Tibial nerve (tissue), 4 donors: ENCODE results near the gene MRPL44. TPM values are rescaled to one million over a fixed set of nuclear protein-coding genes. Genes with fewer than 3 reads are reported as not detected.

Source experiments
- DNase-seq, 2 donors: peaks; one replicate each; pipeline ENCODE4 v3.0.0-alpha.2; 2019; ENCODE audit warnings: low spot score in 2 of 2
- H3K27ac ChIP-seq, 4 donors: fragments of 200-600 bp; sonication (generic) in 3 of 4; one replicate each; pipeline ENCODE4 v1.5.1; 2017 to 2019; ENCODE audit warnings: mild to moderate bottlenecking in 1 of 4
- H3K27me3 ChIP-seq, 2 donors: fragments of 200-600 bp; sonication (generic) in 1 of 2; one replicate each; pipeline versions ENCODE4 v1.5.1 to v1.6.0; 2017 to 2019
- H3K36me3 ChIP-seq, 3 donors: fragments of 200-600 bp; sonication (generic); one replicate each; pipeline ENCODE4 v1.5.1; 2018 to 2019
- H3K4me1 ChIP-seq, 4 donors: fragments of 200-600 bp; sonication (generic) in 3 of 4; one replicate each; pipeline ENCODE4 v1.5.1; 2017 to 2019
- H3K4me3 ChIP-seq, 4 donors: fragments of 200-600 bp; sonication (generic) in 3 of 4; one replicate each; pipeline ENCODE4 v1.5.1; 2017 to 2019; ENCODE audit warnings: mild to moderate bottlenecking in 1 of 4, moderate library complexity in 1 of 4
- H3K9me3 ChIP-seq, 4 donors: fragments of 200-600 bp; sonication (generic) in 3 of 4; one replicate each; pipeline ENCODE4 v1.5.1; 2017 to 2019
- EP300 ChIP-seq, 2 donors: sonication (generic); formaldehyde crosslinking; IDR thresholded peaks; one replicate each; pipeline ENCODE4 v1.6.1; 2017; ENCODE audit warnings: antibody characterized with exemption in 2 of 2, mild to moderate bottlenecking in 1 of 2
- POLR2A ChIP-seq, 2 donors: fragments of 450-650 bp; IDR thresholded peaks; one replicate each; pipeline ENCODE4 v1.6.1; 2017; ENCODE audit warnings: antibody characterized with exemption in 2 of 2, mild to moderate bottlenecking in 2 of 2, moderate library complexity in 2 of 2
- WGBS, 2 donors: methylation state at CpG; one replicate each; pipeline ENCODE4 v1.1.5; 2018; 5-methylcytosine and 5-hydroxymethylcytosine counted together
- total RNA-seq, 4 donors: library from RNA; depleted of rRNA; stranded (reverse); fragments of >200 nt; gene quantifications; one replicate each; pipeline ENCODE4 v1.1.0, GENCODE V29; 2016
- TF ChIP-seq, protein P1 (sequence below), 5 experiments: fragments of 200-600 bp in 3 of 5; fragments of 450-650 bp in 2 of 5; sonication (generic) in 3 of 5; IDR thresholded peaks; one replicate each; pipeline ENCODE4 v1.5.1; 2016 to 2019; ENCODE audit warnings: antibody characterized with exemption in 5 of 5, mild to moderate bottlenecking in 3 of 5, moderate library complexity in 2 of 5

Gene MRPL44
- total RNA-seq, 4 donors from 2014 or later: 17.7 to 27.3 (median 20.2) TPM

DNA sequence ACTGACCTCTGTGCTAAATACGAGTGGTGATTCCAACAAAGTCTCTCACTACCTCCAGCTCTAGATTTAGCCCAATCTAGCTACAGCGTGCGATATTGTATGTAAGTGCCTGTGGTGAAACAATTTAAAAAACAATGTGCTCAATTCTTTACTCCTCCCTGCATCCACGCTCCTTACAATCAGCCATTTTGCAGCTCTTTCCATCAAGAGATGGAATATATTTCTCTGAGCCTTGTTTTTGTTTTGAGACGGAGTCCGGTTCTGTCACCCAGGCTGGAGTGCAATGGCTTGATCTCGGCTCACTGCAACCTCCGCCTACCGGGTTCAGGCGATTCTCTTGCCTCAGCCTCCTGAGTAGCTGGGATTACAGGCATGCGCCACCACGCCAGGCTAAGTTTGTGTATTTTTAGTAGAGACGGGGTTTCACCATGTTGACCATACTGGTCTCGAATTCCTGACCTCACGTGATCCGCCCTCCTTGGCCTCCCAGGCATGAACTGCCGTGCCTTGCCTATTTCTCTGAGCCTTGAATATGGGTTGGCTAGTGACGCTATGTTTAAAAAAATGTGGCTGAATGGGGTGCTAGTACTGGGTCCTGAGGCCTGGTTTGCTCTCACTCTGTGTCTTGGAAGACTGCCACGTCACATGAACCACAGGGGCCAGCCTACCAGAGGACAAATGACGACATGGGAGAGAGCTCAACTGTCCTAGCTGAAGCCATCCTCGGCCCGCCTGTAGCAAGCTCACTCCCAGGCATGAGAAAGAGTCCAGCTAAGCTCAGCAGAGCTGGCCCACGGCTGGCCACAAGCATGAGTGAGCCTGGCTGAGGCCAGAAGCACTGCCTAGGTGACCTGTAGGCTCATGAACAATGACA, 26.9 kb upstream of the MRPL44 start:
- H3K27ac ChIP-seq: peak overlapping the region in 2 of 4 donors; percentile 30 to 69
- TF ChIP-seq, protein P1, sequence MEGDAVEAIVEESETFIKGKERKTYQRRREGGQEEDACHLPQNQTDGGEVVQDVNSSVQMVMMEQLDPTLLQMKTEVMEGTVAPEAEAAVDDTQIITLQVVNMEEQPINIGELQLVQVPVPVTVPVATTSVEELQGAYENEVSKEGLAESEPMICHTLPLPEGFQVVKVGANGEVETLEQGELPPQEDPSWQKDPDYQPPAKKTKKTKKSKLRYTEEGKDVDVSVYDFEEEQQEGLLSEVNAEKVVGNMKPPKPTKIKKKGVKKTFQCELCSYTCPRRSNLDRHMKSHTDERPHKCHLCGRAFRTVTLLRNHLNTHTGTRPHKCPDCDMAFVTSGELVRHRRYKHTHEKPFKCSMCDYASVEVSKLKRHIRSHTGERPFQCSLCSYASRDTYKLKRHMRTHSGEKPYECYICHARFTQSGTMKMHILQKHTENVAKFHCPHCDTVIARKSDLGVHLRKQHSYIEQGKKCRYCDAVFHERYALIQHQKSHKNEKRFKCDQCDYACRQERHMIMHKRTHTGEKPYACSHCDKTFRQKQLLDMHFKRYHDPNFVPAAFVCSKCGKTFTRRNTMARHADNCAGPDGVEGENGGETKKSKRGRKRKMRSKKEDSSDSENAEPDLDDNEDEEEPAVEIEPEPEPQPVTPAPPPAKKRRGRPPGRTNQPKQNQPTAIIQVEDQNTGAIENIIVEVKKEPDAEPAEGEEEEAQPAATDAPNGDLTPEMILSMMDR (IDR thresholded peaks at IDR 0.05): no peak
- TF ChIP-seq POLR2A (IDR thresholded peaks at IDR 0.05) (no peak), EP300 (IDR thresholded peaks at IDR 0.05) (no peak)
- H3K9me3 ChIP-seq: peaks cover 0 to 7% (median 3%) of the 10 kb centered on the region in 4 donors
- H3K36me3 ChIP-seq: peaks cover 0 to 14% (median 0%) of the 10 kb centered on the region in 3 donors
- H3K27me3 ChIP-seq: no peaks in the 10 kb centered on the region
- H3K4me1 ChIP-seq: peaks cover 0 to 54% (median 20%) of the 10 kb centered on the region in 4 donors
- WGBS, 2 donors: 58 to 60% methylated on average over 23 of the region's 23 CpGs
- H3K4me3 ChIP-seq: no peak overlapping the region
- DNase-seq: peak in 1 of 2 donors; percentile 23

DNA sequence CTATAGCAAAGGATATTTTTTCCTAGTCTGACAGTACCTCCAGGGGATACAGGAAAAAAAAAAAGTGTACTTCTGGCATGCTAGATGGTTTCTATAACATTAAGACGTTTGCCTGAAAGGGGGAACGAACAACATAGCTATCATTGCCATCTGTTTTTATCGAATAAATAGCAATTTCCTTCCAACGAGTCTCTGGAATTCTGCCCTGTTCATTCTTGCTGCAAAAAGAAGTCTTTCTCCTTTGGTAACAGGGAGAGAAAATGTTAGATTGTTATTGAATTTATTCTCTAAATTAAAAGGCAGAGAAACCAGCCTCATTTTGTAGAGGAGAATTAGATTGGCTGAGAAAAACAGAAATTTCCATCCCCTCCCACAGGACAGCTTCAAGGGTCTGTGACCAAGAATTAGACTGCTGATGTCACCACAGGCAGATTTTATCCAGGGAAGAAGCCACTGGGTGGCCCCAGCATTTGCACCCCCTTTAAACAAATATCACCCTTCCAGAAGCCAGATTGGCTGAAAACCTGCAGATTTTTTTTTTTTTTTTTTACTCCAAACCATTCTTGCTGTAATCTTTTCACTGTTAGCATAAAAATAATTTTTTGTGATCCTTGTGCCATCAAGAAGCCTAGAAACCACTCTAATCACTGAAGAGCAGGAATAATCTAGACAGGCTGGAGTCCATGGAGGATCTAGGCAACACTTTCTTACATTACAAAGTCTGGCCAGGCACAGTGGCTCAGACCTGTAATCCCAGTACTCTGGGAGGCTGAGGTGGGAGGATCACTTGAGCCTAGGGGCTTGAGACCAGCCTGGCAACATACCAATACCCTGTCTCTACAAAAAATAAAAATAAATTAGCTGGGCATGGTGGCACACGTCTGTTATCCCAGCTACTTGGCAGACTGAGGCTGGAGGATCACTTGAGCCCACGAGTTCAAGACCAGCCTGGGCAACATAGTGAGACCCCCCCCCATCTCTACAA, 24.2 kb upstream of the MRPL44 start:
- Histone ChIP-seq H3K27me3 (no peaks in the 10 kb centered on the region), H3K4me3 (no peak overlapping the region), H3K27ac (peak overlapping the region in 2 of 4 donors; percentile 23 to 68), H3K4me1 (peaks cover 0 to 76% (median 37%) of the 10 kb centered on the region in 4 donors), H3K36me3 (peaks cover 0 to under 1% (median 0%) of the 10 kb centered on the region in 3 donors), H3K9me3 (no peaks in the 10 kb centered on the region)
- WGBS, 2 donors: 22 to 31% methylated on average over 6 of the region's 6 CpGs
- TF ChIP-seq POLR2A (IDR thresholded peaks at IDR 0.05) (no peak), EP300 (IDR thresholded peaks at IDR 0.05) (no peak)
- TF ChIP-seq, protein P1 (IDR thresholded peaks at IDR 0.05): no peak
- no peak for DNase-seq

- no peaks in the 10 kb centered on the region for H3K27me3 ChIP-seq
- H3K27ac ChIP-seq: no peak overlapping the region
- H3K4me1 ChIP-seq: peaks cover 0 to 81% (median 39%) of the 10 kb centered on the region in 4 donors
- TF ChIP-seq POLR2A (IDR thresholded peaks at IDR 0.05): no peak
- TF ChIP-seq, protein P1 (IDR thresholded peaks at IDR 0.05): no peak
- TF ChIP-seq EP300 (IDR thresholded peaks at IDR 0.05): no peak
- no peak for DNase-seq
- 65 to 67% methylated on average over 6 of the region's 6 CpGs for WGBS, 2 donors
- H3K36me3 ChIP-seq: no peaks in the 10 kb centered on the region
- H3K9me3 ChIP-seq: no peaks in the 10 kb centered on the region
- H3K4me3 ChIP-seq: no peak overlapping the region
These were observed 22.4 kb upstream of the MRPL44 start for GRCh38 chr2:223934870-223935269.

- Histone ChIP-seq H3K27ac (no peak overlapping the region), H3K9me3 (no peaks in the 10 kb centered on the region), H3K4me3 (no peak overlapping the region), H3K27me3 (no peaks in the 10 kb centered on the region), H3K4me1 (peaks cover 0 to 75% (median 35%) of the 10 kb centered on the region in 4 donors), H3K36me3 (no peaks in the 10 kb centered on the region)
- TF ChIP-seq, protein P1 (IDR thresholded peaks at IDR 0.05): no peak
- no peak for TF ChIP-seq POLR2A (IDR thresholded peaks at IDR 0.05)
- TF ChIP-seq EP300 (IDR thresholded peaks at IDR 0.05): no peak
- DNase-seq: no peak
These were observed 21.7 kb upstream of the MRPL44 start for GRCh38 chr2:223935459-223936125.
